Panc1 (cell line): Measurements from ENCODE around the gene PEDS1.

Source experiments
- CTCF ChIP-seq: fragments of 450-650 bp; IDR thresholded peaks from 2 replicates; pipeline ENCODE4 v1.5.1; 2017; ENCODE audit warnings: mild to moderate bottlenecking
- TCF7L2 ChIP-seq: IDR thresholded peaks from 2 replicates; pipeline ENCODE4 v1.6.1; 2011; ENCODE audit warnings: mild to moderate bottlenecking, low read depth, low read length, inconsistent platforms

DNA sequence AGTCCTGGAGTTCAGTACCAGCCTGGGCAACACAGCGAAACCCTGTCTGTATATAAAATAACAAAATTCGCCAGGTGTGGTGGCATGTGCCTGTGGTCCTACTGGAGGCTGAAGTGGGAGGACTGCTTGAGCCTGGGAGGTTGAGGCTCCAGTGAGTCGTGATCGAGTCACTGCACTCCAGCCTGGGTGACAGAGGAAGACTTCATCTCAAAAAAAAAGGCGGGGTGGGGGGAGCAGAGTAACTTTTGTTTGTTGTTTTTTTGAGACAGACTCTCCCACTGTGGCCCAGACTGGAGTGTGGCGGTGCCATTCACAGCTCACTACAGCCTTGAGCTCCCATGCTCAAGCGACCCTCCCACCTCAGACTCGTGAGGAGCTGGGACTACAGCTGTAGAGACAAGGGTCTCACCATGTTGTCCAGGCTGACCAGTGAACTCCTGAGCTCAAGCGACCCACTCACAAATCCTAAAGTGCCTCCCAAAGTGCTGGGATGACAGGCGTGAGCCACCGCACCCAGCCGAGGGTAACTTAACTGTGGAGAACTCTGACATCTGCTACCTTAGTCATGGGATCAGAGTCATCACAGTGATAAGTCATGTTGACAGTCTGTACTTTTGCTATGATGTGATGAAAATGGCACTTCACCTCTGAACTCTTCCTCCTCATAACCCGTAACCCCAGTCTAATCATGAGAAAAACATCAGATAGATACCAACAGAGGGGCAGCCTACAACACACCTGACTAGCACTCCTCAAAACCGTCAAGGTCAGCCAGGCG is 16.5 kb downstream of the PEDS1 start:
- TF ChIP-seq TCF7L2 (no peak), CTCF (no peak)
